Measurements from ENCODE around the gene TP73.

Gene TP73

DNA sequence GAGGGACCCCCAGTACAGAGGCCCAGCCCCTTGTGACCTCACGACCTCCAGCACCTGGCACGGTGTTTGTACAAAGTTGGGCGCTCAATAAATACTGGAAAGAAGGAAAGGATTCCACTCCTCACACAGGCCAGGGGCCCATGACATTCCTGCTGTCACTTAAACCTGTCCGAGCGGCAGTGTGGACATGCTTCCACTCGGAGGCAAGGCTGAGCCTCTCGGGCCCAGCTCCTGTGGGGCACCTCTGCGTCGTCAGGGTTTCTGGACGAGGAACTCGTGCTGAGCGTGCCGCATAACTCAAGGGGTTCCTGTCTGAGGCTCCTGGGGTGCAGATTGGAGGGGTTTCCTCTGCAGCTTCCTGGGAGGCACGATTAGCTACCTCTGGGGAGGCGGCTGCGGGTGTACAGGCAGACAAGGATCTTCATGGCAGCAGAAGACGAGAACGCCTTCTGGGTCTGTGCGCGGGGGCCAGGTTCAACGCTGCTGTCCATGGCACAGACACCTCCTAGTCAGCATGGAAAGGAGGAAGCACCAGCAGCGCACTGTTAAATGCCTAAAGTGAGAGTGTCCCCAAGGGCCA is 116.6 kb downstream of the TP73 start:
- DNase-seq (ENCODE audit: low read depth), result no peak

DNA sequence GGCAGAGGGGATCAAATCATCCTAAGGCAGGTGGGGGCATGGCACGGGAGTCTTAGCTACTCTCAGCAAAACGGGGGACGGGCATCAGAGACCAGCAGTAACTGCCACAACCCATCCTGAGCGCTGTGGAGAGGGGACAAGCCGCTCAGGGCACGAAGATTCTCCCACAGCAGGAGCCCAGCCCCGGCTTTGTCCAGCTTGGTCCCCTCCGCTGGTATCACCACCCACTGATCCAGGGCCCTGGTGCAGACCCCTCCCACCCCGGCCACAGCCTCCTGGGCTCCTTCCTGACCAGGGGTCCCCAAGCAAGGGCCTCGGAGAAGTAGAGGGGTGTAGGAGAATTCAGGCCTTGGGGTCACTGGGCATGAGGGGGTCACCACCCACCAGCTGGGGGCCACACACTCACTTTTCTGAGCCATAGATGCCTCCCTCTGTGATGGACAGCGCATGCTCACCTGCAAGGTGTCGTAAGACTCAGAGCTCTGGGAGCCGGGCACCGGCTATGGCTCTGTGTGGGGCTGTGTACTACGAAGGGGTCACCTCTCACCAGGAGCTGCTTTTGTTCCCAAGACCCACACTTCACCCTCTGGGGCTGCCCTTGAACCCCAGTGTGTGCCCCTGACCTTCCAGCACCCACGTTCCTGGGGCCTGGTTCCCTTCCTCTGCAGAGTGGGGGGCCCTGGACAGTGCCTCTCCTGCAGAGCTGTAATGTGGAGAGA is 117.9 kb downstream of the TP73 start:
- no peak for DNase-seq (ENCODE audit: low read depth)

DNA sequence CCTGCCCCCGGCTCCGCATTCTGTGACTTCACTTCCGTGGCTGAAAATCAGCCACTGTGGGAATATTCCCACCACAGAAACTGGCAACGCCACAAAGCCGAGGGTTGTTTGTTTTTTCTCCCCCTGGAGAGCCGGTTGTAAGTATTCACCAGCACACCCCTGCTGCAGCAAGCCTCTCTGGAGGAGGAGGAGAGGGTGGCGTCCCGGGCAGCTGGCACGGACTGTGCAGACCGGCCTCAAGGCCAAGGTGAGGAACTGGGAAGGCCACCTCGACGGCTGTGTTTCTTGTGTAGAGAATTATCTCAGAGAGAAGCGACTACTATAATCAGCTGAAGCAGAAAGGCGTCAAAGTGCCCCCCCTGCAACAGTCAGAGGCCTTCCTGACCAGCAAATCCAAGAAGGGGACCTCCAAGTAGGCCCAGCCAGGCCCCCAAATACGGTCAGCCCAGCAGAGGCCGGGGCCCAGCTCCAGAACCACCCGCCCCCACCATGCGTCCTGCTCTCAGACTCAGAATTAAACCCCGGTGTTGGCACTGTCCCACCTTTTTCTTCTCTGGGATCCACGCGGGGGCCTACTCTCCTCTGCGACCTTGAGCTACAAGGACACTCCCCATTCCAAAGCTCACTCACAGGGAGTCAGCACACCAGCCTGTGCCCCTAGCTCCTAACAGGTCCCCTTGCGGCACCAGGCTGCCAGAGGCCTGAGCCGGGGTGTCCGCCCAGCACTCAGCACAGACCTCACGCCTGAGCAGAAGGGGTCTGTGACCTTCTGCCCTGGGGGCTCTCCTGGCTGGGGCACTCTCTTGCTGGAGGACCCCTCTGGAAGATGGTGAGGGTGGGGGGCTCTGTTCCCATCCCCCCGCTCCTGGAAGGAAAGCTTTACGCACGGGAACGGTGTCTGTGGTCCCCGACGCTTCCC is 119.1 kb downstream of the TP73 start:
- no peak for DNase-seq (ENCODE audit: low read depth)

DNA sequence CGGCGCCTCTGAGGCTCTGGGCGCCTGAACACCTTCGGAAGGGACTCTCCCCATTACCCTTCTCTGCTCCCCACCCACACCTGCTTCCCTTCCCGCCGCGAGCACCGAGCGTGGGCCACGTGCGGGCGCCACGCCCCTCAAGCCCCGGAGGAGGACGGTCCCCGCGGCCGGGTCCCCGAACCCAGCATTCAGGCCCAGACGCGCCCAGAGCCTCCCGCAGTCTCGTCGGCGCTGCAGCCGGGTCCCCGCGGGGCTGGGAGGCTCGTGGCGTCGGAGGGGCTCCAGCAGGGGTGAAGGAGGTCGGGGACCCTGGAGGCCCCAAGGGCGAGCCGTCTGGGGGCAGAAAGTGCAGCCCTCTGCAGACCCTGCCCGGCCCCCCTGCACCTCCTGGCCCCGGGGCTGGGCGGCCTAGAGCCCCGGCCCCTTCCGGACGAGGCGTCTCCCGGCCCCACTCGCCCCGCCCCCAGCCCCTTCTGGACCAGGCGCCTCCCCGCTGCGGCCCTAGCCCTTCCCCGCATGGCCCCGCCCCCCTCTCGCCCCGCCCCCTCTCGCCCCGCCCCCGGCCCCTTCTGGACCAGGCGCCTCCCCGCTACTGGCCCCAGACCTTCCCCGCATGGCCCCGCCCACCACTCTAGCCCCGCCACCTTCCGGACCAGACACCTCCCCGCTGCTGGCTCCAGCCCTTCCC is 119.9 kb downstream of the TP73 start:
- no peak for DNase-seq (ENCODE audit: low read depth)

DNA sequence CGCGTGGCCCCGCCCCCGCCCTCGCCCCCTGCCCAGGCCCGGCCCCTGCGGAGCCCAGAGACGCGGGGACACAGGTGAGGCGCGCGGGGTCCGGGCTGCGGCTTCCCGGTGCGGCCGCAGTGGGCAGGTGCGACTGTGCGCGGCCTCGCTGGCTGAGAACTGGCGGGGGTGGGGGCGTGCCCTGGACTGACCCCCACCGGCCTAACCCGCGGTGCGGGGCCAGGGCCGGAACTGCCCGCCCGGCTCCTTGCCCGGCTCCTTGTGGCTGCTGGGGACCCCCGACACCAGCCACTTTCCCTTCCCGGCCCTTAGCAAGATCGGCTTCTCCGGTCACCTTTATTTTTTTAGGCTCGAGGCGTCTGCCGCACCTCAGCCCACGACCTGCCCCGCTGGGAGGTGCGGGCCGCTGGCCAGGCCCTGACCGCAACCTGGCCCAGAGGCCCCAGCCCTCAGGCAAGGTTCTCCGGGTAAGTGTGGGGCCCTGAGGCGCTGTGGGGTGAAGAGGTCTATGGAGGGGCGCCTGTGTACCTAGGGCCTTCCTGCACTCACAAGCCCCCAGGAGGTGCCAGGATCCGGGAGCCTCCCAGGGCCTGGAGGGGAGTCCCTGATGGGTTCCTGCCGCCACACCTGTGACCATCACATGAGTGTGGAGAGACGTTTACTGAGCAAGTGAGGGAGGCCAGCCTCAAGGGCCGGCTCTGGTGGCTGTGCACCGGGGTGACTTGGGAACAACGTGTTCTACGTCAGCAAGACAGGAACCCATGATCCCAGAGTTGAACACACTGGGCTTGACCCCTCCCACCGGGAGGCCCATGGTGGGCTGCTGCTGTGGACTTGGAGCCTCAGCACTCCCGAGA is 120.6 kb downstream of the TP73 start, which contains the start of gene SMIM1:
Gene SMIM1, plus strand, starts transcription at position 35 of the 857 bp plus-strand sequence. CDS start 2,625 bp downstream, outside the sequence.
- DNase-seq (ENCODE audit: low read depth), result no peak

DNA sequence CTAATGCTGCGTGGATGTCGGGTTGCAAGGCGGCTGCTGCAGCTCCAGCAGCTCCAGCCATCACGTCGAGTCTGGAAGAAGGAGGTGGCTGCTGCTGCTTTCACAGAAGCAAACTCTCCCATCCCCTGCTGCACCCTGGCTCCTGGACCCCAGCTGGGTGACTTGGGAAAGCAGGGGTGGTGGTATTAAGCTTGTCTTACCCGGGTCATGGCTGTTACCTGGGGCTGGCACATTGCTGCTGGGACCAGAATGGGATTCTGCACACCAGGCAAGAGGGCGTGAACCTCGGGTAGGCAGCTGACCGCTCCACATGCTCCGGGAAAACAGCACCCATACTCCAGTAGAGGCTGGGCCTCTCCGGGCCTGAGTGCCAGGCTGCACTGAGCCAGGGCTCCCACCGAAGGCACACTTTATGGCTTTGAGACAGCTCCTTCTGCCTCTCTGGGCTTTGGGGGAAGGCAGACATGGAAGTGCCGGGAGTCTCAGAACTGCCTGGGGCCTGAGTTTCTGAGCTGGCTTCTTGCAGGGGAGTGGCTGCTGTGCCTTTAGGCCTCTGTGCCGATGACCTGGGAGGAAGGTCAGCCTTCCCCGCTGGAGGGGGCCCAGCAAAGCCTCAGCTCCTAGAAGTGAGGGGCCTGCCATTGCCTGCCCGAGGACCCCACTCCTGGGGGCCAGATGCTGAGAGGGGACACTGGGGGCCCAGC is 121.4 kb downstream of the TP73 start:
- DNase-seq (ENCODE audit: low read depth), result no peak

DNA sequence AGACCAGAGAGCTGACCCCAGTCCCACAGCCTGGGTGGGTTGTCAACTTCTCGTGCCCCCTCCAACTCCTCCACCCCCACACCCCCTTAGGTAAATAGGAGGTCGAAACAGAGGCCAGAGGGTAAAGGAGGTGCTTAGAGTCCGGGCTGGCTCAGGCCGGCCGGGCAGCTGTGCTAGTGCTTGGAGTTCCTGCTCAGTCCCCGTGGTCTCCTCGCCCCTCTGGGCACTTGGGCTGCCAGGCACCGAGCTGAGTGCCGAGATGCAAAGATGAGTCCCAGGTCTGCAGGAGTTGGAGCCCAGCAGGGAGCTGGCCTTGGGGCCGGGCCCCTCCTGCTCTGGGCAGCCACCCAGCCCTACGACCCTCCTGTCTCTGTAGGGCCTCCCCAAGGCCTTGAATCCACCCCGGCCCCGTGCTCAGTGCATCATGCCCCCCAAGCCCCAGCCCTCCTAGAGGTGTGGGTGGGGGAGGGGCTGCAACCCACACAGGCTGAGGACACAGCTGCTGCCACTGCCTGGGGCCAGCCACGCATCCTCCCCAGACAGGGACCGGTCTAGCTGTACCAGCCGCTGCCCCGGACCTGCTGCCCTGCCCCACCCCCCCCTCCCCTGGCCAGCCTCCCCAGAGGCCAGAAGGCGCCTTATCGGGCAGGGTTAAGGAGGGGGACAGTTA is 122.1 kb downstream of the TP73 start:
- no peak for DNase-seq (ENCODE audit: low read depth)

DNA sequence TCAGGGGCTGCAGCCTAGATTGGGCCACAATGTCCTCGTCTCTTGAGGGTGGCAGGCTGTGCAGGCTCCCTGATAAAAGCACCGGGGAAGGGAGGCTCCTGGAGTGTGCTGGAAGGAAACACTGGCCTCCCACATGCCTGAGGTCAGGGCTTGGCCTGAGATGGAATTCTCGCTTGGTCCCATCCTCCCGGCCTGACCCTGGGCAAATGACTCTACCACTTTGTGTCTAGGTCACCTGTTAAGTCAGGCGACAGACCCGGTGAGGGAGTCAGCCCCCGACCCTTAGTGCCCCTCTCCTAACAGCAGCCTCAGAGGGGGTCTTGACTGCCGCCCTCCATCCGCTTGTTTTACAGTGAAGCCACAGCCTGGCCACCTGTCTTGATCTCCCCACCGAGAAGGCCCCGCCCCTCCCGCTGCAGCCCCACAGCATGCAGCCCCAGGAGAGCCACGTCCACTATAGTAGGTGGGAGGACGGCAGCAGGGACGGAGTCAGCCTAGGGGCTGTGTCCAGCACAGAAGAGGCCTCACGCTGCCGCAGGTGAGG is 122.7 kb downstream of the TP73 start:
- DNase-seq (ENCODE audit: low read depth), result no peak

DNA sequence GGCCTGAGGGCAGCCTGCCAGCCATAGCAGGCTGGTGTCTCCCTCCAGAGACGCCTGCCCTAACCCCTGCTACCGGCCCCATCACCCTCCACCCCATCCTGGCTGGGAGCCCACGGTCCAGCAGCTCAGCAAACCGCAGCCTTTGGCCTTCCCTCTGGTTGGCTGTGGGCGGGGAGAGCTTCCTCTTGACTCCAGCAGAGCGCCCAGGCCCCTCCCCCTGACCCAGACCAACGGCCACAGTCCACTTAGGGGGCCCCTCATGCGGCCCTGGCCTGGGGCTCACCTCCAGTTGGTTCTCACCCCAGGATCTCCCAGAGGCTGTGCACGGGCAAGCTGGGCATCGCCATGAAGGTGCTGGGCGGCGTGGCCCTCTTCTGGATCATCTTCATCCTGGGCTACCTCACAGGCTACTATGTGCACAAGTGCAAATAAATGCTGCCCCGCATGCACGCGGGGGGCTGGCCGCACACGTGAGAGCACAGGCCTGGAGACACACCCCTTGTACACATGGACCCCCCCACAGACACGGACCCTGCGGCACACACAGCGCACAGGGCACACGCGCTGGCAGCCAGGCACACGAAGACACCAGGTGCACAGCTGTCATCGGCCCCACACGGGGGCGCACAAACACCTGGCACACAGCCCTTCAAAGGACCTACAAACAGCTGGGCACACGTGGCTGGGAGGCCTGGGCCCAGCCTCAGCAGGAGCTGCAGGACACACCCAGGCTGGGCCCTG is 123.3 kb downstream of the TP73 start:
- no peak for DNase-seq (ENCODE audit: low read depth)

DNA sequence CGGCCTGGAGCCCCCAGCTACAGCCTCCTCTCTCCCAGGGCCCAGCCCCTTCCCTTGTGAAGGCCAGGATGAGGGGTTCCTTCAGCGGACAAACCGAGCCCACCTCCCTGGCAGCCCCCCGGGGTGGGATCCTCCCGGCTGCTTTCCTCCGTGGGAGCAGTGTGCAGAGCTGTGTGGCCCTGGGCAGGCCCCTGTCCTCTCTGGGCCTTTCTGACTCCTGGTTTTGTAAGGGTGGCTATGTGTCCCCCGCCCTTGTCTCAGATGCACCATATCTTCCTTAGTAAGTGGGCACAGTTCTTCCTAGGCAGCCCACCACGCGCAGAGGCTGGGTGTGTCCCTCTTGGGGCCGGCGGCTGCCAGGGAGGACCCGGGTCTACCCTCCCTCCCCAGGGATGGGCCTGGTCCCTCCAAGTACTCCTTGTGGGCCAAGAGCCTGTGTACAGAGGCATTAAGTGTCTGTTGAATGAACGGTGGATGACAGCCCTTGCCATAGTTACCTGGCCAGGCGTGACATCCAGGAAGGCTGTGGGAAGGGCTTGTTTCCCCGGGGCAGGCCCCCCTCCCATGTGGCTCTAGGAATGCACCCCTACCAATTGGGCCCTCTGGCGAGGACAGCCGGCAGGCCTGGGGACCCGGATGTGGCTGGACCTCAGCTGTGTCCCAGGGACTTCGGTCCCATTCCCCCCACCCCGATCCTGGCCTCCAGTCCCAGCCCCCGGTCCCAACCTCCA is 124.1 kb downstream of the TP73 start:
- DNase-seq (ENCODE audit: low read depth), result no peak

DNA sequence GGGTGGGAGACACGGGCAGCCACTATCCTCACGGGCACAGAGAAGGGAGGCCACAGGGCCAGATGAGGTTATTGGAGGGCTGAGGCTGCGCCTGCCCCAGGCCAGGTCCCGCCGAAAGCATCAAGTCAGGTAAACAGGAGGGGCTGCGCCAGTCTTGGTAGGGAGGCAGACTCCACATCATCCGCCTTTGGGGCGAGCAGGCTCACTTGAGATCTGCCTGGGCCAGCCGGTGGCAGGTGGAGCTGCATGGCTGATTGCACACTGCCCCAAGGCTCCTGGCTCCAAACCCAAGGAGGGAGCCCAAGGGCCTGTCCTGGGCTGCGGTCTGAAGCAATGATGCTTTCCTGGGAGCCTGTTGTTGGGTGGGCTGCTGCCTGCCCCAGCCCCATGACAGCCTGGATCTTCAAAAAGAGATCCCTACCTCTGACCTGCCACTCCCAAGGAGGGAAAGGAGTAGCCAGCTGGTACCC is 124.8 kb downstream of the TP73 start:
- no peak for DNase-seq (ENCODE audit: low read depth)

DNA sequence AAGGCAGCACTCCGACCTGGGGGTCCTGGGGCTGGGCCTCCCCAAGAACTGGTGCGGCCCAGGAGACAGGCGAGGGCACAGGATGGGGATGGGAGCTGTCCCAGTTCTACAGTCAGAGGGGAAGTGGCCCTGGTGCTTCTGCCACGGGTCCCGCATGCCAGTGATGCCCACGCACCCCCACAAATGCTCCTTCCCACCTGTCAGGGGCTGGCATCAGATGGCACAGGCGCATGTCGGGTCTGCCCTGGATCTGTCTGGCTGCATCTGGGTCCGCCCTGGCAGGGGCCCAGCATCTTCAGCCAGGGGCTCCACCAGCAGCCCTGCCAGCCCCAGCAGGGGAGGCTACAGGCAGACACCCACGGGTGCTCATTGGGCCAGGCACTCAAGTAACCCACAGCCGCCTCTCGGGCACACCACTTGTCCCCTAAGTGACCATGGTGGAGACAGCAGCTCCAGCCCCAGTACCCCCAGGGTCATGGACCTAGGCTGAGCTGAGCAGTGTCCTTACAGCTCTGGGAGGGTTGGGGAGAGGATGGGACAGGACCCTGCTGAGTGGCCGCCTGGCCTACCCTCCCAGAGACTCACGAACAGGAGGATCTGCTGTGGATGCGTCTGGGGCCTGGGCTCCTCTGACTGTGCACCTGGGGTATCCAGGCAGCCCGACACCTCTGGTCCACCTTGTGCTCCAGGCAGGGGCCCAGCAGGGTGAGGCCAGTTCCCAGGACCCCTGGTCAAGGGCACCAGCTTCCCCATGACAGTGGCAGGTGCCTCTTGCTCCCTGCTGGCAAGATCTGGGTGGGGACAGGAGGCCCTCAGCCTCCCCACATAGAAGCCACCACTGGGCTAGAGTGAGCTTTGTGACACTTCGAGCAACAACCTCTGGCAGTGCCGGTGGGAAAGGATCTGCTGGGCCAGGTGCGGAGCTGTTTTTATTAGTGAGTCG is 125.6 kb downstream of the TP73 start:
- DNase-seq (ENCODE audit: low read depth), result no peak

DNA sequence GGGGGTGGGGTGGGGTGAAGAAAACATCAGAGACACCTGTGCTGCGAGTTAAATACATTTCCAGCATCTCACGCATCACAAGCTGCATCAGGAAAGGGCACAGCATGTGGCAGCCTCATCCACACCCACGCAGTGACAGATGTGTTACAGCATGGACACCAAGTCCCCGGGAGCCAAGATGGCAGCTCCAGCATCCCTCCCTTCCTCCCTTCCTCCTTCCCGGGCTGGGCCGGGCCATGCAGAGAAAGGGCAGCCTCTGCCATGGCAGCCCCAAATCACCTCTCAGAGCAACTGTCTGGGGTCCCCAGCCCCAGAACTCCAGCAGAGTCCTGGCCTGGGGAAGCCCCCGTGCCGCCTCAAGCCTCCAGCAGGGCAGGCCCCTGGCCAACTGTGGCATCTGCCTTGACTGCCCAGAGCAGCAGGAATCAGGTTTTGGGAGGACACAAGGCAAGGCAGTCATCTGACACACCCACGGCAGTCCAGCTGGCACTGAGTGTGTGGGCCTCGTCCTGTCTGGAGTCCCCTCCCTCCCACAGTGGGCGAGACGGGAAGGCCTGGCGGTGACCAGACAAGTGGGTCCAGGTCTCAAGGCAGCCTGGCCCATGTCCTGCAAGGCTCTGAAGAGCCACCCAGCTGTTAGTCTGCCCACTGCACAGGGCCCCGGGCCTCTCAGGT is 126.4 kb downstream of the TP73 start:
- no peak for DNase-seq (ENCODE audit: low read depth)

DNA sequence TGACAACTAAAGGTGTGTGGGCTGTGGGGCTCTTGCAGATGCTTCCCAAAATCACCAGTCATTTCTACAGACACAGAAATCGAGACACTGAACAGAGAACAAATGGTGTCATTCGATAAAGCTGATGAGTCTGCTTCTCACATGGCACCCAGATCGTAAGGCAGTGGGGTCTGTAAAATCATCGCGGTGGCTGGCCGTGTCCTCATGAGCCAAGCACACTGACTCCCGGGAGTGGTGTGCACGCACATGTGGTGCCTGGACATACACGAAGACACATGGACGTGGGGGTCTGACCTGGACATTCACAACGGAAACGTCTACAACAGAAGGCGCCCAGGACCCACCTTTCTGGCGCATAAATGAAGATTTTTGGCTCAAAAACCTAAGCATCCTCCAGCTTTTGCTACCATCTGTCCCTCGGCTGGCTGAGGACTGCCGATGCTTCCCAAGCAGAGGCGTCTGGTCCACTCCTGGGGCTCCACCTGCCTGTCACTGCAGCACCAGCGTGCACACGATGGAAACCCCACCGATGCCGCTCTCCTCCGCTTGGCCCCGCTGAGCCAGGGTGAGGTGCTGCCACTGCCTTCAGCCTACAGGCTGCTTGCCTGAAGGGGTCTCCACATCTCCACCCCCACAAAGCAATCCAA is 127.1 kb downstream of the TP73 start:
- DNase-seq (ENCODE audit: low read depth), result no peak

DNA sequence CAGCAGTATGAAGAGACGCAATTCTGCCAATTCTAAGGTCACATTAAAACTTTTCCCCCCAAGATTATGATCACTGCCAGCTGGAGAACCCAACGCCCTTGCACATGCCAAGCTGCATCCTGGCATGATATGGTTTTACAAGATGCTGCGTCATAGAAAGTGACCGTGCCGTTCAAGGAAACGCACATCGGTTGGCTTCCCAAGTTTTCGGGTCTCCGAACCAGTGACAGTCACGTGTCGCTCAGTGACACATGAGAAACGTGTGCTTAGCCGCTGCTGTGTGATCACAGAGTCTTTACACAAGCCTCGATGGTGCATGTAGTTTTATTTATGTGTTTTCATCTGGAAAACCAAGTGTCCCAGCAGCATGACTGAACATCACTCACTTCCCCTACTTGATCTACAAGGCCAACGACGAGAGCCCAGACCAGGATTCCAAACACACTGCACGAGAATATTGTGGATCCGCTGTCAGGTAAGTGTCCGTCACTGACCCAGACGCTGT is 127.6 kb downstream of the TP73 start:
- no peak for DNase-seq (ENCODE audit: low read depth)

DNA sequence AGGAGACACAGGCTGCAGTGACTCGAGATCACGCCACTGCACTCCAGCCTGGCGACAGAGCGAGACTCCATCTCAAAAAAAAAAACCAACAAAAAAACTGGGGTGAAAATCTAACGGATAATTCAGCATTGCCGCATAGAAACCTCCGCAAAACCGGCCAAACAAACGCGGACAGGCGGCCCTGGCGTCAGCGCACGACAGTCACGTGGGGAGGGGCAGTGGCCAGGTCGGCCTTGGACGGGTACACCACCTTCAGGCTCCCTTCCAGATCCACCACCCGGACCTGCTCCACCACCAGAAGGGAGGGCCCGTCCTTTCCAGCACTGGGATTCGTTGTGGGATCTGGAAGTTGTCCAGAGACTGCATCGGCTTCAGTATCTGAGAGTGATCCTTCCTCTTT is 128.6 kb downstream of the TP73 start:
- DNase-seq (ENCODE audit: low read depth), result no peak

Measured in HS-5 (cell line).